ENCODE data around the gene TRIP10.

The TRIP10 gene

GRCh38 chr19:6713773-6714692 lies 25.4 kb upstream of the TRIP10 start:
- ATAC-seq, result no peak

GRCh38 chr19:6714749-6715555 lies 24.5 kb upstream of the TRIP10 start:
- no peak for ATAC-seq
- TF ChIP-seq ZFP3 (CRISPR knock-in tag; IDR thresholded peaks at IDR 0.05) (no peak), PATZ1 (CRISPR knock-in tag; IDR thresholded peaks at IDR 0.05; ENCODE audit: borderline replicate concordance) (no peak), ZNF8 (CRISPR knock-in tag; IDR thresholded peaks at IDR 0.05) (no peak), RARB (CRISPR knock-in tag; IDR thresholded peaks at IDR 0.05) (no peak), ZC3H10 (CRISPR knock-in tag; IDR thresholded peaks at IDR 0.05) (no peak), ISL1 (CRISPR knock-in tag; IDR thresholded peaks at IDR 0.05) (no peak), CREB5 (CRISPR knock-in tag; IDR thresholded peaks at IDR 0.05; ENCODE audit: low read depth) (no peak), POU6F1 (CRISPR knock-in tag; IDR thresholded peaks at IDR 0.05; ENCODE audit: borderline replicate concordance, low read depth) (no peak), TOX (CRISPR knock-in tag; IDR thresholded peaks at IDR 0.05; ENCODE audit: borderline replicate concordance) (no peak), CSRNP3 (CRISPR knock-in tag; IDR thresholded peaks at IDR 0.05) (no peak), ESRRG (CRISPR knock-in tag; IDR thresholded peaks at IDR 0.05) (no peak), OSR1 (CRISPR knock-in tag; IDR thresholded peaks at IDR 0.05) (no peak), GLIS3 (CRISPR knock-in tag; IDR thresholded peaks at IDR 0.05) (no peak), ZNF565 (CRISPR knock-in tag; conservative IDR thresholded peaks at IDR 0.05; ENCODE audit: low read depth) (no peak), PPARA (CRISPR knock-in tag; IDR thresholded peaks at IDR 0.05; ENCODE audit: borderline replicate concordance) (no peak)

More at GRCh38 chr19:6713773-6714692, 25.4 kb upstream of the TRIP10 start:
- TF ChIP-seq ZNF565 (CRISPR knock-in tag; conservative IDR thresholded peaks at IDR 0.05; ENCODE audit: low read depth) (no peak), TSHZ2 (CRISPR knock-in tag; IDR thresholded peaks at IDR 0.05) (no peak), RARB (CRISPR knock-in tag; IDR thresholded peaks at IDR 0.05) (no peak), PPARA (CRISPR knock-in tag; IDR thresholded peaks at IDR 0.05; ENCODE audit: borderline replicate concordance) (no peak)

- ATAC-seq, result no peak
- TF ChIP-seq POU6F1 (CRISPR knock-in tag; IDR thresholded peaks at IDR 0.05; ENCODE audit: borderline replicate concordance, low read depth) (no peak), GLIS3 (CRISPR knock-in tag; IDR thresholded peaks at IDR 0.05) (no peak), OSR1 (CRISPR knock-in tag; IDR thresholded peaks at IDR 0.05) (no peak), ZFP3 (CRISPR knock-in tag; IDR thresholded peaks at IDR 0.05) (no peak), CSDC2 (CRISPR knock-in tag; IDR thresholded peaks at IDR 0.05) (no peak), SNAI2 (CRISPR knock-in tag; IDR thresholded peaks at IDR 0.05) (no peak), ESRRG (CRISPR knock-in tag; IDR thresholded peaks at IDR 0.05) (no peak), ZNF8 (CRISPR knock-in tag; IDR thresholded peaks at IDR 0.05) (no peak), ARNTL (CRISPR knock-in tag; IDR thresholded peaks at IDR 0.05; ENCODE audit: borderline replicate concordance, low read depth) (no peak), RARB (CRISPR knock-in tag; IDR thresholded peaks at IDR 0.05) (no peak), TSHZ2 (CRISPR knock-in tag; IDR thresholded peaks at IDR 0.05) (no peak)
These were observed 22.9 kb upstream of the TRIP10 start for GRCh38 chr19:6716610-6716970.
